Skin of body (tissue), 2 donors: ENCODE data around the gene CLK3. TPM values are rescaled to one million over a fixed set of nuclear protein-coding genes. Genes with fewer than 3 reads are reported as not detected.
"Not testable (repeated sequence)": the region's sequence is repeated elsewhere in the genome, so short reads cannot be mapped to it uniquely, and the experiment has no call there.

ENCODE experiments used
- DNase-seq: peaks from one replicate; lab custom pipeline; 2025; lab: John Stamatoyannopoulos, UW
- total RNA-seq: library from RNA; depleted of rRNA; stranded (reverse); fragments of >200 nt; gene quantifications from one replicate; pipeline ENCODE4 v1.2.3, GENCODE V29; 2014

Gene CLK3
- 41.1 TPM for total RNA-seq

GRCh38 chr15:74615508-74616365 lies at the start of gene CLK3:
TSS of gene CLK3 (plus strand) at chr15:74615836. CDS start at chr15:74619197, 3,361 bp downstream.
- DNase-seq: peak; percentile 93

DNA sequence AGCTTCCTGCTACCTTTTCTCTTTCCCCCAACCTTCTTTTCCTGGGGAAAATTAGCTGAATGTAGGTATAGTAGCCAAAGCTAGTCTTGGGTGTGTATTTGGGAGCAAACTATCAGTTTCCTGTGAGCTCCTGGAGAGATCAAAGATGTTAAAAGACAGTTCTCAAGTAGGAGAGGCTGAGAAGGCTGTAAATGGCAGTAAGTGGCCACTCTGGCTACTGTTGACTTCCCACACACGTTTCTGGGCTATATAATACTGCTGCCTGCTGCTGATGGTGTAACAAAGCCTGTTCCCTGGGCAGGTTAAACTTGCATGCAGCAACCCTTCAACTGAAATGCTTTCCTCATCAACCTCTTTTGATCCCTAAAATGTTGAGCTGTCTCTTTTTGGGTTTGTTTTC lies 47.0 kb upstream of the CLK3 start:
- no peak for DNase-seq

DNA sequence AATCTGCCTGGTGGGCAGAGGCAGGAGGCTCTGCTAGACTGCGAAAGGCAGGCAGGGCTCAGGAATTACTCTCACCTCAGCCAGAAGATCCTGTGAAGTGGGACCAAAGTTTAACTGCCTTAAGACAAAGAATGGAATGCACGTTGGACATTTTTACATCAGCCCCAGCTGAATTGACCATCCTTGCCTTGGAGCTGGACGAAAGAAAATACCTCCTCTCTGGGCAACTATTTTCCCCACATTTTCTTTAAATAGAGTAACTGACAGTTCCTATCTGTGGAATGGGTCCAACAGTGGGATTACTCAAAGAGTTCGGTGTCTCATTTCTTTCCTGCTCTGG lies 45.9 kb upstream of the CLK3 start:
- DNase-seq: no peak

- no peak for DNase-seq
Observed at GRCh38 chr15:74571191-74571590, 44.4 kb upstream of the CLK3 start.

DNA sequence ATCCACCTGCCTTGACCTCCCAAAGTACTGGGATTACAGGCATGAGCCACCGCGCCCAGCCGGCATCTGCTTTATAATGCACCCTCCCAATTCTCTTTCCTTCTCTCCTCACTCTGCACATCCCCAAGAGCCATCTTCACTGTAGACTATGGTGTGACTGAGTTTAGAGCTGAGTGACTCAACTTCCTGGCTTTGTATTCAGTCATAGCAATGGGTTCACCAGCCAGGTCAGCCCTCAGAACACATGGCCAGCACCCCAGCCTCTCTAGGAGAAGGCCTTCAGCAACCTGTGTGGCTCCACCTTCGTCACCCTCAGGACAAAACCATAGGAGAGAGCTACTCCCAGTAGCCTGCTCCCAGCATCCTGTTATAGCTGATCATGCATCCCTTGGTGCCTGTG lies 41.6 kb upstream of the CLK3 start:
- DNase-seq: no peak

DNA sequence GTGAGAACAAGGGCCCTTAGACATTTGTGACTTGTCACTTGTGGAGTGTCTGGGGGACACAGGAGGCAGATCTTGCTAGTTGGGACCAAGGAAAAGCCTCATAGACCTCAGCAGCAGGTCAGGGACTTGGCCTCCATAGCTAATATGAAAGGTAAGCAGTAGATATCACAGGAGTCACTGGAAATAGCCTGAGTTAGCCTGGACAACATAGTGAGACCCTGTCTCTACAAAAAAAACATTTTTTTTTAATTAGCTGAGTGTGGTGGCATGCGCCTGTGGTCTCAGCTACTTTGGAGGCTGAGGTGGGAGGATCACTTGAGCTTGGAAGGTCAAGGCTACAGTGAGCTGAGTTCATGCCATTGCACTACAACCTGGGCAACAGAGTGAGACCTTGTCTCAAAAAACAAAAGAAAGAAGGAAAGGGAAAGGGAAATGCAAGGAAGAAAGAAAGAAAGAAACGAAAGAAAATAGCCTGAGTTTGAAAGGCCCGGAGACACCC lies 37.1 kb upstream of the CLK3 start:
- no peak for DNase-seq

GRCh38 chr15:74579001-74579400 lies 36.6 kb upstream of the CLK3 start:
- DNase-seq: no peak

- no peak for DNase-seq
Observed at GRCh38 chr15:74580538-74581350, 34.9 kb upstream of the CLK3 start.

DNA sequence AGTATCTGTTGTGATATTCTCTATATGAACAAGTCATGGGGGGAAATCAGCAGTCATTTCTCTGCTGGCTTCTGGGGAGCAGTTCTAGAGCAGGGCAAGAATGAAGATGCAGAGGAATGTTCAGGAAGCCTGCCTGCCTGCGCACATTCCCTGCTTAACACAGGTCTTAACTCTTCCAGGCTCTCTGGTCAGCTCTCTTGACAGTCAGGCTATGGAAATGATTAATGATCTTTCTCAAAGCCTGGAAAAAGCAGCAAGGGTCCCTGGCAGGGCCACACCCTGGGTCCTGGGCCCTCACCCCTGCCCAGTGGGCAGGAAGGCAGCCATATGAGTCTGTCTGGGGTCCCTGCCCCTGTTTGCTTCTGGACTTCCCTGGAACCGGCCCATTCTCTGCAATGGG lies 31.4 kb upstream of the CLK3 start:
- no peak for DNase-seq

GRCh38 chr15:74584779-74585178 lies 30.9 kb upstream of the CLK3 start:
- DNase-seq: no peak

DNA sequence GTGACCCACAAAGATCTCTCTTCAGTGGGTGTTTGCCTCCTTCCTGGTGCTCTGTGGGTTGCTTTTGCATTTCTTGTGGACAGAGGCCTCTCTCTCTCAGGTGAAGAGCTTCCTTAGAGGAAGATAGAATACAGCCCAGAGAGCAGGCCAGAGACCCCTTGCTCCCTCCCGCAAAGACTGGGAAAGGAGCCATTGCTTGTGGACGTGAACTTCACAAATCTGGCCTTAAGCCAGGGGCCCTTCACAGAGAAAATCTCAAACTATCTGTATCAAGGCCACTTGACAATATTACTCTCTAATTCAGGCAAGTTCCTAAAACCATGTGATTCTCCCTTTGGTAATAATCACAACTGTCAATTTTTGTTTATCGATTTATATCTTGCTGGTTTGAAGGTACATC lies 30.4 kb upstream of the CLK3 start:
- DNase-seq: no peak

- DNase-seq: no peak
Observed at GRCh38 chr15:74585857-74586256, 29.8 kb upstream of the CLK3 start.

- no peak for DNase-seq
Observed at GRCh38 chr15:74589826-74590225, 25.8 kb upstream of the CLK3 start.

- DNase-seq: no peak
Observed at GRCh38 chr15:74592222-74592621, 23.4 kb upstream of the CLK3 start.

- no peak for DNase-seq
Observed at GRCh38 chr15:74593122-74593521, 22.5 kb upstream of the CLK3 start.

DNA sequence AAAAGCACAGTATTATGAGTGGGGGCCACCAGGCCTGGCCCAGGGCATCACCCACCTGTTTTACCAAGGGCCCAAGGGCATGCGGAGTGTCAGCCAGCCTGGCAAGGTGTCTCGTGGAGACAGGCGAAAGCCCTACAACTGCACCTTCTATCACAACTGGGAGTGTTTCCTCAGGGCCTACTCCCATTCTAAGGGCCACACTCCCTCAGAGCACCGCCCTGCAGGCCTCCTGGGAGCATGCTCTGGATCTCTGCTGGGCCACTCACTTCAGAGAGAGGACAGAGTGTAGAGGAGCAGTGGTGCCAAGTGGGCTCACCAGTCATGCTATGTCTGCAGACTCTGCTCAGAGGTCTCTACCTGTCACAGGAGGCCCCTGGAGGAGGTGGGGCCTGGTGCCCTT lies 21.2 kb upstream of the CLK3 start:
- DNase-seq: no peak

GRCh38 chr15:74595271-74595670 lies 20.4 kb upstream of the CLK3 start:
- DNase-seq: no peak

- not testable (repeated sequence) for DNase-seq
Observed at GRCh38 chr15:74596736-74597135, 18.9 kb upstream of the CLK3 start.

DNA sequence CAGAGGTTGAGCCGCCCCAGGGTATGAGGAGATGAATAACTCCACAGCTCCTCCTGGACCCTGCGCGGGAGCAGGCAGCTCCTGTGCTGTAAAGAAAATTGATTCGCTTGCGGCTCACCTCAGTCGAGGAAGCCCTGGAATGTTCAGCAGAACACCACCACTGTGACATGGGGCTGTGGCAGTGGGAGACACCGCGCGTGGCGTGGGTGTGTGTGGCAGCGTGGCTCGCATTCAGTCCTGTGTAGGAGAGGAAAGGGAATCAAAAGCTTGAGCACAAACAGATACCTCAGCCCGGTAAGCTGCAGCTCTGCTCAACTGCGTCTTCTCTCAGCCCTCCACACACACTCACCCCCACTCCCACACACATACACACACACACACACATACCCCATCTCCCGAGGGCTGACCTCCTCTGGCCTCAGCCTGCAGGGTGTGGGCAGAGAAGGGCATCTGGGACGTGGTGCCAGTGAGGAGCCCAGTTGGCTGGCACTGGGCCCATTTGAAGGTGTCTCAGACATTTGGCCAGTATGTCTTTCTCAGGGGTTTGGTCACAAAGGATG lies 18.4 kb upstream of the CLK3 start:
- not testable (repeated sequence) for DNase-seq

DNA sequence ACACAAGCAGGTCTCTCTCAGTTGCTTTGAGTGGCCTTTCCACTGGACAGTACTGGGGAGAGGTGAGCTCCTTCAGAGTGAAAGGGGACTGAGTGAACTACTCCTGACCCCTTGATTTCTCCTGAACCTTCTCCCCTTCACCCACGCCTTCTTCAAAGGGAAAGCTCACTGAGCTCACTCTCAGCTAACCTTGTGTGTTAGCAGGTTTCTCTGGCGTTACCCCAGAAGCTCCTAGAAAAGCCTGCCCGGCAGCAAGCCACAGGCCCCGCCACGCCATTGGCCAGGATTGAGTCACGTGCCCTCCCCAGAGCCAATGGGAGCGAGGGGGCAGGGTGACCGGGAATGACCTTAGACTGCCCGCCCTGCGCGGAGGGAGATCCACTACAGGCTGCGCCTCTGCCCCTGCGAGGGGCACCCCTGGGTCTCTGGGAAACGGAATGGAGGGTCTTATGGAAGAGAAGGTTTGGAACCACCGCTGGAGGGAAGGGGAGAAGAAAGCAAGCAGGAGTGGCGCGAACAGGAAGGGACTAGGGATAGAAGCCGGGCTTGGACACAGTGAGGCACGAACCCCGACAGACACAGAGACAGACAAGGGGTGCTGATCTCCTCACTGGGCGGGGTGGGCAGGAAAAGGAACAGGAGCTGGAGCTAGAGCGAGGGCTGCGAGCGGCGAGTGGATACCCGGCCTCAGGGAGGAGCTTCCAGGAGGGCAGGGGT lies 17.4 kb upstream of the CLK3 start:
- DNase-seq: peak; percentile 82

GRCh38 chr15:74599156-74599555 lies 16.5 kb upstream of the CLK3 start:
- no peak for DNase-seq
